Activated CD4-positive, alpha-beta T cell treated with anti-CD3 and anti-CD28 coated beads, Interleukin-2, amount 50 U/mL, for 24 hours (primary cell): Measurements from ENCODE around the gene FAM53C.

ENCODE experiments used
- DNase-seq, 2 donors: peaks; one replicate each; pipeline ENCODE4 v3.0.0-alpha.2; 2020; ENCODE audit warnings: low read depth in 1 of 2, low spot score in 1 of 2

The FAM53C gene

GRCh38 chr5:138351056-138351455 lies 13.0 kb downstream of the FAM53C start:
- DNase-seq = no peak

- no peak for DNase-seq
These were observed 13.5 kb downstream of the FAM53C start for GRCh38 chr5:138351517-138351916.

GRCh38 chr5:138352071-138352721 lies 14.1 kb downstream of the FAM53C start, which contains the start of gene KDM3B:
TSS of gene KDM3B (plus strand) at chr5:138352685. CDS start at chr5:138352796, 111 bp downstream.
- DNase-seq = peak; percentile 88 to 96

- DNase-seq = peak; percentile 38 to 50
These were observed 14.9 kb downstream of the FAM53C start for GRCh38 chr5:138352722-138353559.

GRCh38 chr5:138353560-138354080 lies 15.6 kb downstream of the FAM53C start:
- DNase-seq = peak; percentile 11

GRCh38 chr5:138354387-138354786 lies 16.3 kb downstream of the FAM53C start:
- DNase-seq = no peak

GRCh38 chr5:138354926-138355378 lies 16.9 kb downstream of the FAM53C start:
- DNase-seq = peak in 1 of 2 donors; percentile 48

GRCh38 chr5:138359621-138360020 lies 21.6 kb downstream of the FAM53C start:
- DNase-seq = no peak

GRCh38 chr5:138360941-138361452 lies 22.9 kb downstream of the FAM53C start:
- no peak for DNase-seq

- DNase-seq = no peak
These were observed 26.5 kb downstream of the FAM53C start for GRCh38 chr5:138364576-138364975.

- no peak for DNase-seq
These were observed 28.7 kb downstream of the FAM53C start for GRCh38 chr5:138366632-138367382.

- no peak for DNase-seq
These were observed 31.2 kb downstream of the FAM53C start for GRCh38 chr5:138369261-138369660.

- no peak for DNase-seq
These were observed 31.6 kb downstream of the FAM53C start for GRCh38 chr5:138369706-138370105.

GRCh38 chr5:138370537-138370936 lies 32.5 kb downstream of the FAM53C start:
- DNase-seq = no peak

- DNase-seq = no peak
These were observed 33.4 kb downstream of the FAM53C start for GRCh38 chr5:138371454-138371853.

GRCh38 chr5:138372225-138372624 lies 34.2 kb downstream of the FAM53C start:
- DNase-seq = no peak

GRCh38 chr5:138372653-138373052 lies 34.6 kb downstream of the FAM53C start:
- DNase-seq = no peak

- no peak for DNase-seq
These were observed 44.3 kb downstream of the FAM53C start for GRCh38 chr5:138382347-138382746.

GRCh38 chr5:138385660-138386059 lies 47.6 kb downstream of the FAM53C start:
- DNase-seq = no peak

- DNase-seq = no peak
These were observed 48.2 kb downstream of the FAM53C start for GRCh38 chr5:138386290-138386689.

- no peak for DNase-seq
These were observed 51.3 kb downstream of the FAM53C start for GRCh38 chr5:138389332-138389731.
